ENCODE measurements around the gene CALU.

Gene CALU

DNA sequence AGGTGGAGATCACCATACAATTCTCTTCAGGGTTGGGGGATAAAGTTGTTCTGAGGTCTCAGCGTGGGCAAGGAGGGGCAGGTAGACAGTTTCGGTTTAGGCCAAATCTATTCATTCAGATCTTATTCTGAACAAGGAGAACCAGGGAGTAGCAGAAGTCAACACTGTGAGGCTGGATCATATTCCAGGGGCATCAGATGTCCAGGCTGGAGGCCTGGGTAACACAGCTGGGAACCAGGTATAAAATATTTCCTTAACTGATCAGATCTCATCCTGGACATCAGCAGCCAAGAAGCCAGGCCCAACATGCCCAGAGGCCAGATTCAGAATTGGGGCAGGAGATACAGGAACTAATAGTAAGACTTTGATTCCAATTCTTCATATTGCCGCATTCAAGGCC, 71.8 kb downstream of the CALU start:
- no peak for DNase-seq (ENCODE audit: low read depth, low spot score)

GRCh38 chr7:128811631-128812430, 72.7 kb downstream of the CALU start:
- DNase-seq (ENCODE audit: low read depth, low spot score): no peak

DNA sequence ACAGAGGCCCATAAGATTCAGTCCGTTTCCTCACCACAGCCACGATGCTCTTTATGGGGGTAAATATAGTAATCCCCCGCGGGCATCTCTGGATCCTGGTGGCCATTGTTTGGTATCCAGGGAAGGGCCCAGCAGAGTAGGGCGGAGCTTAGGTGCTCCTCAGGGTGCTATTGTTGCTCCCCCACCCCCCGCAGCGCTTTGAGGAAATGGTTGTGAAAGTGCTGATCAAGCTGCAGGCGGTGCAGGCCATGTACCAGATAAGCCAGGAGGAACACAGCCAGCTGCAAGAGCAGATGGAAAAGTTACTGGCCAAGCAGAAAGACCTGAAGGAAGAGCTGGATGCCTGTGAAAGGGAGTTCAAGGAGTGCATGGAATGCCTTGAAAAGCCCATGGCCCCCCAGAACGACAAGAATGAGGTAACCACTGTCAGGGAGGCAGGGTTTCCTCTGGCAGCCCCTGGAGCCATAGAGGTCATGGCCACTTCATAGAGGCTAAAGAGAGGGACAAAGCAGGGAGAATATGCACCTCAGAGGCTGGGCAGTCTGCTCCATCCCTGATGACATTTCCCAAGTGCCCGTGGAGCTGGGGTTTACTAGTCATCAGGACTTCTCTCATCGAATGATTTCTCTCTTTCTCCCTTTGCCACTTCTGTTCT, 73.5 kb downstream of the CALU start:
- no peak for DNase-seq (ENCODE audit: low read depth, low spot score)

- no peak for DNase-seq (ENCODE audit: low read depth, low spot score)
These were observed 75.3 kb downstream of the CALU start for GRCh38 chr7:128814499-128814898.

- no peak for DNase-seq (ENCODE audit: low read depth, low spot score)
These were observed 76.3 kb downstream of the CALU start for GRCh38 chr7:128815289-128815942.

- DNase-seq (ENCODE audit: low read depth, low spot score): no peak
These were observed 79.5 kb downstream of the CALU start for GRCh38 chr7:128818694-128819093.
